Measurements from ENCODE around the gene KANSL2. TPM values are rescaled to one million over a fixed set of nuclear protein-coding genes. Genes with fewer than 3 reads are reported as not detected.
A peak's percentile ranks its signal among the peaks of the same experiment; 100 is the strongest.

Gene KANSL2
- total and polyA plus RNA-seq, 12 donors: 17.3 to 36.4 (median 22.0) TPM

DNA sequence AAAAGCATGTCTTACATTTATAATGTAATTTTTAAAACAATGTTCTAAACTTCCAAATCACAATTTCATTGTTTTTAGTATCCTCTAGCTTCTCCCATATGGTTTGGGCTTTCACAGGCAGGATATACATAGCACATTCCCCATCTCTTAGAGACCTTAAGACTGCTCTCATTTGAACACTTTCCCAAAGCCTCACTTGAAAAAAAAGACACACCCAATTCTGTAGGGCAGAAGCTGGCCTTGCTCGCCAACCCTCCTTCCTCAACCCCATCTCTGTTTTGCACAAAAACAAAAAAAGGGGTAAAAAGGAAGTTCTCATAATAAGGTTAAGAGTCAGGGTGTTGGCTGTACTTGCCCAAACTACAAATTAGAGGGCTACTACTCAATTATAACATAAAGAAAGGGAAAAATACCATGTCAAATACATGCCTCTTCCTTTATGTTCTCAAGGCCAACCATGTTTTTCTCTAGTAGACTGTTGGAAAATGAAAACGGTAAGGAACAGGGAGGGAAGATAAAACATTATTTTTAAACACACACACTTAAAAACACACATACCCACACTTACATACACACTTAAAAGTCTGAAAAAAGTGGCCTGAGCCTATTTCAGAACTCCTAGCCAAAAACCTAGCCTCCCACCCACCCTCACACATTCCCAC lies 9.9 kb upstream of the KANSL2 start:
- Histone ChIP-seq H3K4me1 (peaks cover 0 to 31% (median 15%) of the 10 kb centered on the region in 9 donors), H3K27me3 (no peaks in the 10 kb centered on the region), H3K4me3 (no peak overlapping the region), H3K36me3 (peaks cover 0 to 99% (median 38%) of the 10 kb centered on the region in 9 donors), H3K27ac (peak overlapping the region in 6 of 10 donors; percentile 9 to 45 (median 18)), H3K9me3 (no peaks in the 10 kb centered on the region)
- 47 to 48% methylated on average over 2 of the region's 2 CpGs for WGBS, 2 donors
- intact Hi-C loops (cut with DNase I): no loop called here
- TF ChIP-seq, protein P1, sequence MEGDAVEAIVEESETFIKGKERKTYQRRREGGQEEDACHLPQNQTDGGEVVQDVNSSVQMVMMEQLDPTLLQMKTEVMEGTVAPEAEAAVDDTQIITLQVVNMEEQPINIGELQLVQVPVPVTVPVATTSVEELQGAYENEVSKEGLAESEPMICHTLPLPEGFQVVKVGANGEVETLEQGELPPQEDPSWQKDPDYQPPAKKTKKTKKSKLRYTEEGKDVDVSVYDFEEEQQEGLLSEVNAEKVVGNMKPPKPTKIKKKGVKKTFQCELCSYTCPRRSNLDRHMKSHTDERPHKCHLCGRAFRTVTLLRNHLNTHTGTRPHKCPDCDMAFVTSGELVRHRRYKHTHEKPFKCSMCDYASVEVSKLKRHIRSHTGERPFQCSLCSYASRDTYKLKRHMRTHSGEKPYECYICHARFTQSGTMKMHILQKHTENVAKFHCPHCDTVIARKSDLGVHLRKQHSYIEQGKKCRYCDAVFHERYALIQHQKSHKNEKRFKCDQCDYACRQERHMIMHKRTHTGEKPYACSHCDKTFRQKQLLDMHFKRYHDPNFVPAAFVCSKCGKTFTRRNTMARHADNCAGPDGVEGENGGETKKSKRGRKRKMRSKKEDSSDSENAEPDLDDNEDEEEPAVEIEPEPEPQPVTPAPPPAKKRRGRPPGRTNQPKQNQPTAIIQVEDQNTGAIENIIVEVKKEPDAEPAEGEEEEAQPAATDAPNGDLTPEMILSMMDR (IDR thresholded peaks at IDR 0.05): no peak
- DNase-seq: no peak
- peak in 2 of 8 donors; percentile 29 to 35 for ATAC-seq

DNA sequence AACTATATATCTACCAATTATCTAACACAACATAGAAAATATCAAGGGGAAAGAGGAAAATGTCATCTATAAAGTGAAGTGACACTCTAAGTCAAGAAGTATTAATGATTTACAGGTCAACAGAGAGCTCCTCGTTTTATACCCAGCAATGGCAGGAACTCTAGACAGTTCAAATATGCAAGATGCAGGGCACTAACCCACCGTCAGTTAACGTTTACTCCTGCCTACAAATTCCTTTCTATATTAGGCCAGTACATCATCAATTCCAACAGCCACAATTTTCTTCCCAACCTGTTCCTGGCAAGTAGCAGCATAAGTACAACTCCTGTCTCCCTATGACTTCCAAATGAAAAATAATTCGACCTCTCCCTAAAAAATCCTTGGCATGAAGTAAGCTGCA lies 9.0 kb upstream of the KANSL2 start:
- TF ChIP-seq, protein P1 (IDR thresholded peaks at IDR 0.05): no peak
- Histone ChIP-seq H3K27me3 (no peaks in the 10 kb centered on the region), H3K27ac (peak overlapping the region in 5 of 10 donors; percentile 13 to 61 (median 45)), H3K4me1 (peaks cover 0 to 31% (median 15%) of the 10 kb centered on the region in 9 donors), H3K4me3 (no peak overlapping the region), H3K36me3 (peaks cover 0 to 91% (median 35%) of the 10 kb centered on the region in 9 donors), H3K9me3 (no peaks in the 10 kb centered on the region)
- intact Hi-C loops (cut with DNase I): no loop called here
- ATAC-seq (peak in 5 of 8 donors; percentile 29 to 76 (median 54)), DNase-seq (no peak)
- WGBS, 2 donors: 47 to 58% methylated on average over 4 of the region's 4 CpGs

DNA sequence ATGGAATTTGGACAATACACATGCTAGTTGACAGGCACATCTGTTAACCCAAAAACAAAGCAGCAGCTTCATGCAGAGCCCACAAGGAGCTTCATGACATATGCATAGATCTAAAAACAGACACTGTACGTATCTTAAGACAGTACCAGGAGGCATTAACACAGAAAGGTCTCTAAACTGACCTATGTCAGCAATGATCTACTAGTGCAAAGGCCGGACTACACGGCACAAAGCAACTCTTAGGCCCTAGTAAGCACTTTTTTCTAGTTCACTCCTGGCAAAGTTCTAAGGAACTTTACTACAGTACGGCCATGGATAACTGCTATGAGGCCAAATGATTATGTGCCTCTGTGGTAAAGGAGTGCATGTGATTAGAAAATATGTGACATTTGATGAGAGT lies 8.4 kb upstream of the KANSL2 start:
- Histone ChIP-seq H3K27ac (peak overlapping the region in 5 of 10 donors; percentile 13 to 61 (median 45)), H3K36me3 (peaks cover 0 to 86% (median 30%) of the 10 kb centered on the region in 9 donors), H3K4me1 (peaks cover 0 to 31% (median 15%) of the 10 kb centered on the region in 9 donors), H3K27me3 (no peaks in the 10 kb centered on the region), H3K9me3 (no peaks in the 10 kb centered on the region), H3K4me3 (no peak overlapping the region)
- intact Hi-C loops (cut with DNase I): no loop called here
- no peak for DNase-seq
- peak in 1 of 8 donors; percentile 16 for ATAC-seq
- 70 to 76% methylated on average over 4 of the region's 4 CpGs for WGBS, 2 donors
- TF ChIP-seq, protein P1 (IDR thresholded peaks at IDR 0.05): no peak

DNA sequence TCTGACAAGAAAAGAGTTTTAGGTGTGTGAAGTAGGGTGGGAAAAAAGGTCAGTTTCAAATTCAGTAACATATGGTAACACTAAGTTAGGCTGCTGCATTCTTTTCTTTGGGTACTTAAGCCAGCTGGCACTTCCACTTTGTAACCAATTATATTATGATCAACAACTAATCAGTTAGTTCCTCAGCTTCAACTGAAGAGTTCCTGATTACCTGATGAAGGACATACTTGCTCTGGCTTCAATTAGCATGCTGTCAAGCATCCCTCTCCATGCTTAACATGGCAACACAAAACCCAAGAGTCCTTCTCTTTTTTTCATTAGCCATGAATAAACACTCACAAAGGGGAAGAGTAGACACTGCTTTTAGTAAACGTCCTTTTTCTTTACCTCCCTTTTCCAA lies 6.8 kb upstream of the KANSL2 start:
- DNase-seq (no peak), ATAC-seq (no peak)
- Histone ChIP-seq H3K27me3 (no peaks in the 10 kb centered on the region), H3K9me3 (no peaks in the 10 kb centered on the region), H3K4me1 (peaks cover 0 to 31% (median 15%) of the 10 kb centered on the region in 9 donors), H3K36me3 (peaks cover 0 to 70% (median 14%) of the 10 kb centered on the region in 9 donors), H3K27ac (no peak overlapping the region), H3K4me3 (no peak overlapping the region)
- TF ChIP-seq, protein P1 (IDR thresholded peaks at IDR 0.05): no peak
- intact Hi-C loops (cut with DNase I): no loop called here
- 50 to 57% methylated on average over 1 of the region's 1 CpG for WGBS, 2 donors
